Head of caudate nucleus (tissue), 42 donors: ENCODE data around the gene USPL1.
"Not testable (repeated sequence)": the region's sequence is repeated elsewhere in the genome, so short reads cannot be mapped to it uniquely, and the experiment has no call there.

Experiments
- DNase-seq, 42 donors: peaks; one replicate each; pipeline versions ENCODE4 v3.0.0 to v3.0.0-alpha.2; 2020 to 2021; ENCODE audit warnings: mixed read lengths in 7 of 42
- intact Hi-C: fragments of 100-400 bp; cut with DNase I; formaldehyde crosslinking; loops from one replicate; pipeline ENCODE4 v1.15.0; 2022

USPL1 gene

DNA sequence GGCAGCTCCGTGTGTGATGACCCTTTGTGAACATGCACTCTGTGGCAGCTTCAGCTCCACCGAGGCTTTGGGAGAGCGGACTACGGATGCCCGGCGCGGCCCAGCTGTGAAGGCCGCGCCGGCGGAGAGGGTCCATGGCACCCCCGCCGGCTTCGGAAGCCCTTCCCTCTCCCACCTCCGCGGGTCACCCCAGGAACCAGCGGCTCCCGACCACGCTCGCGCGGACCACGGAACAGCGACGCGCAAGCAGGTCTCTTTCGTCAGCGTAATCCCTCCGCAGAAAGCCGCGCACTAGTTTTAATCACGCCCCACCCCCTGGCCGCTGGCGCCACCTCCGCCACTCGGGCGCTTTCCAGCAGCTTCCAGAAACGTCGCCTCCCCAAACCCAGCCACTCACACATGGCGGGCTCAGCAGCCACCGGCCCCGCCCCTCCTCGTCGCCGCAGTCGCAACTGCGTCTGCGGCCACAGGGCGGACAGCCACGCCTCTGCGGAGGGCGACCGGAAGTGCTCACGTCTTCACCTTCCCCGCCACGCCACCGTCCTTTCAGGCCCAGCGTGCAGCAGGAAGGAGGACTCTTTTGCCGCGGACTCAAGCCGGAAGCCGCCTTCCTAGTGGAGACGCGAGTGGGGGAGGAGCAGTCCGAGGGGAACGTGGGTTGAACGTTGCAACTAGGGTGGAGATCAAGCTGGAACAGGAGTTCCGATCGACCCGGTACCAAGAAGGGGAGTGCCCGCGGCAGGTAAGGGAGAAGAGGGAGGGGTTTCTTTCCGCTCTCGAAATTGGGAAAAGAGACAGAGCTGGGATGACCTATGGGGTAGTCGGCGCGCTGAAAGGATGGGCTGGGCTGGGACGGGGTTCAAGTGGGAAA is at the start of gene USPL1:
Gene USPL1 (plus strand): TSS at position 606 of the 871 bp plus-strand sequence. CDS start 3,221 bp downstream, outside the sequence.
- intact Hi-C loops = loop anchor here (1.0 to 5.0 kb wide), 3 partner anchors 57 to 210 kb away; partner anchors contain the start of gene HMGB1

DNA sequence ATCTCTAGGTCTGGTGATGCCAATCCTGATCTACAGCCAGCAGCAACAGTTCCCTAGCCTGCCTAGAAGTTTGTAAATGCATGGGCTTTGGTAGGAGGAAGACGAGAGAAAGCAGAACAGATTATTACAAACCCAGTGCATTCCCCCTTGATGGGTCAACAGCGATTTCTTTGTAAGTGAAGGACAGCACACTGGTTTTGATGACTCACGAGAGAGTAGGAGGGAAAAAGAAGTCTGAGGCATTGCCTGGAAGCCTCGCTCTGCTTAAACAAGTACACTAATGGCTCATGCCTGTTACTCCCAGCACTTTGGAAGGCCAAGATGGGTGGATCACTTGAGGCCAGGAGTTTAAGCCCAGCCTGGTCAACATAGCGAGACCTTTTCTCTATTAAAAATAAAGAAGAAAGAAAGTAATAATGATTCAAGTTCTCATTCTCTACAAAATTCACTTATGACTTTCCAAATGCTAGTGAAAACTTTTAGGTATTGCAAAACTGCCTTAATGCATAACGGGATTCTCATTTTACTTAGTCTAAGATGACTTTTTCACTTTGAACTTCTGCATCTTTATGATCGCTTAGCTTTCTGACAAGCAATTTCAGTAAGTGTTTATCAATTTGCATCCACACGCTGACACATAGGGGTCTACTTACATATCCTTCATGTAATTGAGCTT is 47.7 kb upstream of the USPL1 start:
- DNase-seq = peak in 10 of 42 donors; percentile 19 to 72 (median 38)
- intact Hi-C loops = no loop called here

More for the DNA sequence above, at the start of gene USPL1:
- peak; percentile 92 to 99 (median 97) for DNase-seq

DNA sequence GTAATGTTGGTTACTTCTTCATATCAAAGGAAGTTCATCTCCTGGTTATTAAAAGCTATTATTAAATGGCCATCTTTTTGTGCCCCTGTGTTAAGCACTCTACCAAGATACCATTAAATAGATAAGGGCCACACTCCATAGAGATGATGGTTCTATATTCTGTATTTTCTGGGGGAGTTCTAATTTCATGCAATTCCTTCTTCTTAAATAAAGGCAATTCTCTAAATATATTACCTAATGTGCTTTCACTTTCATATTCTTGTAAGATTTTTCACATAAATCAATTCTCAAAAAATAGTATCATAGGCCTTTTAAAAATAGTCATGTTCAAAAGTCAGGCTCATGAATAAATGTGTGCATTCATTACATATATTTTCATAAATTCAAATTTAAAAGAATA is 47.0 kb upstream of the USPL1 start:
- intact Hi-C loops = no loop called here

DNA sequence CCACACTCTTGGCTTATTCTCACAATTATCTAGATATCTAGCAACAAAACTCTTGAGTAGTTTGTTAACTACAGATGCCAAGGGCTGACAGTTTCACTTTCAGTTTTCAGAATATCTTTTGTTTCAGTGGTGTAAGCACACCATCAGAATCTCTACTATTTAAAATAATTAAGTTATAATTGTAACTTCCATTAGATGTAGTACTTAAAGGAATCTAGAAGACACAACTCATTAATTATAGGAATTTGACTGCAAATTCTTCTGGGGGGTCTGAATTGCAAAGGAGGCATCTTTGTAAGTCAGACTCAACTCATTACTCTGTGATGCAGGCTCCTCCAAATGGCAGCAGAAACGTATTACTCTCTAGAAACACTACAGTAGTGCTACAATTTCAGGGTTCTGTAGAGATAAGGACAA is 44.9 kb upstream of the USPL1 start:
- DNase-seq = peak in 14 of 42 donors; percentile 15 to 60 (median 32)
- intact Hi-C loops = no loop called here

More for the DNA sequence above, 47.0 kb upstream of the USPL1 start:
- DNase-seq = no peak

DNA sequence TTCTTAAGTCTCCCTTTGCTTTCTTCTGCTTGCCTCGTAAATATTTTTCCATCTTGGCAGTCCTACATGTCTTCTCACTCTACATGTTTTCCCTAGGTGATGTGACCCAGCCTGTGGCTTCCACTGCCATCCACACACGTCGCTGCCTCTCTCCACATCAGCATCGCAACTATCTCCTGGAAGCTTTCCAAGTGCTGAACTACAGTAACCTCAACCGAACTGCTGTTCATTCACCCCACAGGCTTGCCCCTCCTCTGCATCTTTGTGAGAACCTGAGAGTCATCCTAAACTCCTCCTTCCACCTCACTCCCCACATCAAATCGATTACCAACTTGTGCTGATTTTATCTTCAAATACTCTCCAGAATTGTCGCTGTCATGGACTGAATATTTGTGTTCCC is 41.2 kb upstream of the USPL1 start:
- peak in 6 of 42 donors; percentile 2 to 21 (median 6) for DNase-seq
- intact Hi-C loops = no loop called here

DNA sequence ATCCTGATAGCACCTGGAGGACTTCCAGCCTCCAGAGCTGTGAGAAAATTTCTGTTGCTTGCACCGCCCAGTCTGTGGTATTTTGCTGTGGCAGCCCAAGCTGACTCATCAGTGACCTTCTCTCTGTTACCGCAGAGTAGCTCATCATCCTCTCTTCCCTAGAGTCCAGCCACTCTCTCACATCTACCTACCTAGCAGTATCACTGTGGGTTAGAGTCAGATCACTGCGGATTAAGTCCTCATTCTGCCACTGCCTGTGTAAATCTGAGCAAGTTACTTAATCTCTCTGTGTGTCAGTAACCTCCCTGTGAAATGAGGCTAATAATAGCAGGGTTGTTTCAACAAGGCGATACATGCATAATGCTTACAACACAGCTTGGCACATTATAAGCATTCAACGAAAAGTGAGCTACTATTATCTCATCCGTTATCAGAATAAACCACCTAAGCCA is 40.3 kb upstream of the USPL1 start:
- no peak for DNase-seq
- intact Hi-C loops = no loop called here

DNA sequence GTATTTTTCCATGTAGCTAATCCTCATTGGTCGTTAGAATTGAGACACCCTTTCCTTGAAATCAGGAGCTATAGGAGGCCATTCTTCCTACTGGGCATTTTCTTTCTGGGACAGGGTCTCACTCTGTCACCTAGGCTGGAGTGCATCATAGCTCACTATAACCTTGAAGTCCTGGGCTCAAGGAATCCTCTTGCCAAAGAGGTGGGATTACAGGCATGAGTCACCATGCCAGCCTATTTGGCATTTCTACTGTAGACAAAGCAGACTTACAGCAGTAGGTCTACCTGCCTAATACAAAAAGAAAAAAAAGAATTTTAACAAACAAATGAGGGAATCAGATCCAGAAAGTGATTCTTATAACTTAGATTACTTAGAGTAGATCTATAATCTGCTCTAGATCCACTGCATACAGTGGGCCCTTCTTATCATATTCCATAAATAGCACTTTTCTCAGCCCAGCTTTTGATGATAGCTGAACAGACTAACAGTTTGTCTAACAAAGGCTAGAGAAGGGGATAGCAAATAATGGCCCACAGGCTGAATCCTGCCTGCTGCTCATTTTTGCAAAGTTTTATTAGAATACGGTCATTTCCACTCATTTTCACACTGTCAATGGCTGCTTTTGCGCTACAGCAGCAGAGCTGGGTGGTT is 36.7 kb upstream of the USPL1 start:
- intact Hi-C loops = no loop called here

DNA sequence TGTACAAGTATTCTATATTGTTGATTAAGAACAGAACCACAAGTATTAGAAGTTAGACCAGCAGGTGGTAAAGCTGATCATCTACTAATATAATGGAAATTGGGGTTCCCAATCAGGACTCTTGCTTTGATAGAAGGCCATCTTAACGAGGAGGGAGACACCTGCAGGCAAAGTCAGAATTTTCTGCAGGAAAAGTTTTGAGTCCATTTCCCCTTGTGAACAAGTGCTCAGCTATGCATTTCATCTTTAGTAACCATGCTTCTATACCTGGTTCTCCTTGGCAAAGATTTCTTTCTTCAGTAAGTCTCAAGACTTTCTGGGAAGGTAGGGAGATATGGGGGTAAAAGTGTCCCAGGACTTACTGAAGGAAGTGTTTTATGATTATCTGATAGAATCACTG is 36.1 kb upstream of the USPL1 start:
- intact Hi-C loops = no loop called here
- DNase-seq = no peak

More for the DNA sequence above, 36.7 kb upstream of the USPL1 start:
- DNase-seq = no peak

DNA sequence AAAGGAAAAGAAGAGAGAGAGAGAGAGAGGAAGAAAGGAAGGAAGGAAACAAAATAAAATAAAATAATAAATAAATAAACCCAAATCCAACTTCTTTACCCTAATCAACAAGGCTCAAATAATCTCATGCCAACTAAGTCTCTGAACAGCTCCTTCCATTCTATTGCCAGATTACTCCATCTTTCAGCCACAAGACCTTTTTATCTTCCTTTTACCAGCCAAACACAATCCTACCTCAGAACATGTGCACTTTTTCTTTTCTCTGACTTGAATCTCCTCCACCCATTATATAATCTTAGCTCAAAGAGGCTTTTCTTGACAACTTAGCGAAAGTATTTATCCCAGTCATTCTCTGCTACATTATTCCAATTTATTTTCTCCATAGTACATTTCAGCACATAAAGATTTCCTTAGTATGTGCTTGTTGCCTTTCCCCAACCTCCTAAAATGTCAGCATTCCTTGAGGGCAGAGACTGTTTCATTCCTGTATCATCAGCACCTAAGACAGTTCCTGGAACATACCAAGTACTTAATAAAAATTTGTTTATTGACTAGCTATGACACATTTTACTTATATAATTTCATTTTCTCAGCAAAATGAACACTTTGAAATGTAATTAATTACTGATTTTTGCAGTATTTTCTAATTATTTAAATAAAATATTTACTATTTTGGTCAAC is 33.5 kb upstream of the USPL1 start:
- no peak for DNase-seq
- intact Hi-C loops = no loop called here

DNA sequence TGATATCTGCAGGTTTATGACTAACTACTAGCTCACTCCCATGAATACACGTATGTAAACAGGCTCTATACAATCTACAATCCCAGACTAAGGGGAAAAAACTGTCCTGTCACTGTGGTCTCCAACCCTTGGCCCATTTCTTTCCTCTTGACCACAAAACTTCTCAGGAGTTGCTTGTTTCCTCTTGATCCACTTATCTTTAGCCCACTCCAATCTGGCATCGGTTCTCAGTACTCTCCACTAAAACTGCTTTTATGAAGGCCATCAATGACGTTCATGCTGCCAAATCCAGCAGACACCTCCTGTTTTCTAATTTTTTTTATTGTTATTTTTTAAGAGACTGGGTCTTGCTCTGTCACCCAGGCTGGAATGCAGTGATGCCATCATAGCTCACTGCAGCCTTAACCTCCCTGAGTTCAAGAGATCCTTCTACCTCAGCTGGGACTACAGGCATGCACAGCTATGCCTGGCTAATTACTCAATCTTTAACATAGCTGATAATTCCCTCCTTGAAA is 31.9 kb upstream of the USPL1 start:
- intact Hi-C loops = no loop called here
- DNase-seq = no peak

DNA sequence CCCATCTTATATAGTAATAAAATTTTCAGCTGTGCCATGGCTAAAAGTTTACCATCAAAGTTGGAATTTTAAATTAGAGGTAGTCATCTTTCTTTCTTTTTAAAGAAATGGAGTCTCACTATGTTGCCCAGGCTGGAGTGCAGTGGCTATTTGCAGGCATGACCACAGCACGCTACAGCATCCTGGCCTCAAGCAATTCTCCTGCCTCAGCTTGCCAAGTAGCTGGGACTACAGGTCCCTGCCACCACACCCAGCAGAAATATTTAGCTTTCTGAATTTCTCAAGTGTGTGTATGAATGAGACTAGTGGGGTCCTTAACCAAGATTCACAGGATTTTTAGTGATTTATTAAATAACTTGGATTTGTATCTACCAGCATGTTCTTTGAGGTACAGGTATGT is 30.5 kb upstream of the USPL1 start:
- intact Hi-C loops = no loop called here
- DNase-seq = no peak

DNA sequence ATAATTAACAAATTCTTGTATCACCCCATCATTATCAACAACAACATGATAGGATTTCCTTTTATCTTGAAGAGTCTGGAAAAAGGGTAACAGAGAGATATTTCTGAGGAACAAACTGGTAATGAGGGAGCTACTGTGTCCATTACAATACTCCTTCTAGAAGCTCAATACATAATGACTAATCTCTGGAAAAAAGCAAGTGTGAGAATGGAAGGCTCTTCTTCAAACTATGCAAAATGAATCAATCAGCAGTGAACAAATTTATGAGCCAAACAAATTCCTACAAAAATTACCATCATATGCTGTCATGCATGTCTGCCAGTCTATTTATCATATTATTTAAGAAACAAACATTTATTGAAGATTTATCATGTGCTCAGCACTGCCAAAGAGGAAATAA is 30.0 kb upstream of the USPL1 start:
- intact Hi-C loops = no loop called here
- DNase-seq = no peak

DNA sequence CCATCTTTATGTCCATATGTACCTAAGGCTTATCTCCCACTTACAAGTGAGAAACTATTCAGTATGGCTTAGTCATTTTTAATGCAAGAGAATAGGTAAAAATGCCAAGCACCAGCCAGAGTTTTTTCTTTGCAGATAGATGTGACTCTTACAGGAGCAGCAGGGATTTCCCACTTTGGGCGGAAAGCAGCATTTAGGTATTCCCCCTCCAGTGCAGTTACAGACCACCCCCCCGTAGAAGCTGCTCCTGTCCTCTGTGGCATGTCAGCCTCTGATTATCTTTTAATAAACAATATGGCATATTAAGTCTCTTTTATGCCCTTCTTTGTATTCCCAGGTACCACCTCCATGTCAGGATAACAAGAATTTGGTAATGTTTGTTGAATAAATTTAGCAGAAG is 24.7 kb upstream of the USPL1 start:
- intact Hi-C loops = no loop called here
- no peak for DNase-seq

DNA sequence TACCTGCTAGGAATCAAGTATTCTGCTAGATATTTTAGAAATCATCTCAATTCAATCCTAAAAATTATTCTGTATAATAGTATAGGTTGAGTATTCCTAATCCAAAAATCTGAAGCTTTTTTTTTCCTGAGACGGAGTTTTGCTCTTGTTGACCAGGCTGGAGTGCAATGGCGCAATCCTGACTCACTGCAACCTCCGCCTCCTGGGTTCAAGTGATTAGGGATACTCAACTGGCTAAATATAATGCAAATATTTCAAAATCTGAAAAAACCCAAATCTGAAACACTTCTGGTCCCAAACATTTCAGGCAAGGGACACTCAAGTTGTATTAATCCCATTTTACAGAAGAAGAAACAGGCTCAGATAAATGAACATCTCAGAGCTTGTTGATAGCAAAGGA is 17.2 kb upstream of the USPL1 start:
- intact Hi-C loops = no loop called here
- no peak for DNase-seq

DNA sequence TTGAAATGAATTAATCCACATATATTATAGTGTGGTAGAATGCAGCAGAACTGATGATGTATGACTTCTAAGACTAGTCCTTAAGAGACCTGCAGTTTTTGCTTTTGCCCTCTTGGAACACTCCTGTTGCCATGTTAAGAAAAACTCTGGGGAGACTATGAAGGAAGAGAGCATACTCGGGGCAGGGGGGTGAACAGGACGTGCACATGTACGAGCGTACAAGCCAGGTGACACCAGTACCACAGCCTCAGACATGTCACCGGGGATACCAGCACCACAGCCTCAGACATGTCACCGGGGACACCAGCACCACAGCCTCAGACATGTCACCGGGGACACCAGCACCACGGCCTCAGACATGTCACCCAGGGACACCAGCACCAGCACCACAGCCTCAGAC is 15.9 kb upstream of the USPL1 start:
- intact Hi-C loops = no loop called here
- no peak for DNase-seq

DNA sequence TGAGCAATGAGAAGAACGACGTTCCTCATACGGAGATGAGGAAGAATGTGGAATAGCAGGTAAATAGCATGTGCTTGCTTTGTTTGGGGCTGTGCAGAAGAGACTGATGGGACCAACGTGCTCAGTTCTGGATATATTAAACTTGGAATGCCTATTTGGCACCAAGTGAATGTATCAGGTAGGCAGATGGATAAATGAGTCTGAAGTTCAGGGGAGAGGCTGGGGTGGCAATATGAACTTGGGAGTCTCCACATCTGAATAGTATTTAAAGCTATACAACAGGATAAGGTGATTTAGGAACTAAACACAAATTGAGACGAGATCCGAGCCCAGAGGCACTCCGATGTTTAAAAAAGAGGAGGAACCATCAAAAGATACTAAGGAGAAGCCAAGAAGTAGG is 12.7 kb upstream of the USPL1 start:
- no peak for DNase-seq
- intact Hi-C loops = no loop called here

DNA sequence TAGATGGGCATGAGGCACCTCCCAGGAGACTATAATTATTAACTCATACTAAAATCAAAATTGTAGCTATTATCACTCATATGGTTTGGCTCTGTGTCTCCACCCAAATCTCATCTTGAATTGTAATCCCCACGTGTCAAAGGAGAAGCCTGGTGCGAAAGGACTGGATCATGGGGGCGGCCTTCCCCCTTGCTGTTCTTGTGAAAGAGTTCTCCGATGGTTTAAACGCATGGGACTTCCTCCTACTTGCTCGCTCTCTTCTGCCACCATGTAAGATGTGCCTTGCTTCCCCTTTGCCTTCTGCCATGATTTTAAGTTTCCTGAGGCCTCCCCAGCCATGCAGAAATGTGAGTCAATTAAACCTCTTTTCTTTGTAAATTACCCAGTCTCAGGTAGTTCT is 10.5 kb upstream of the USPL1 start:
- intact Hi-C loops, DNase-seq: not testable (repeated sequence)

DNA sequence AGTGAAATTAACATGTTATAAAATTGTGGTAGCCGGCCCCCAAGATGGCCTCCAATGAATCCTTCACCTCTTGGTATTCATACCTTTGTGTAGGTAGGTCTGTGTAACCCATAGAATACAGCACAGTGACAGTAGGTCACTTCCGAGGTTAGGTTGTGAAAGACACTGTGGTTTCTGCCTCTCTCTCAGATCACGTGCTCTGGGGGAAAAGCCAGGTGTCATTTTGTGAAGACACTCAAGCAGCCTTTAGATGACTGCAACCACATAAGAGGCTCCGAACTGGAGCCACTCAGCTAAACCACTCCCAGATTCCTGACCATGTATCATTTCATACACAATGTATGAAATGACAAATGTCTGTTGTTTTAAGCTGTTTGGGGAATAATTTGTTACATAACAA is 9.8 kb upstream of the USPL1 start:
- intact Hi-C loops = no loop called here
- no peak for DNase-seq

DNA sequence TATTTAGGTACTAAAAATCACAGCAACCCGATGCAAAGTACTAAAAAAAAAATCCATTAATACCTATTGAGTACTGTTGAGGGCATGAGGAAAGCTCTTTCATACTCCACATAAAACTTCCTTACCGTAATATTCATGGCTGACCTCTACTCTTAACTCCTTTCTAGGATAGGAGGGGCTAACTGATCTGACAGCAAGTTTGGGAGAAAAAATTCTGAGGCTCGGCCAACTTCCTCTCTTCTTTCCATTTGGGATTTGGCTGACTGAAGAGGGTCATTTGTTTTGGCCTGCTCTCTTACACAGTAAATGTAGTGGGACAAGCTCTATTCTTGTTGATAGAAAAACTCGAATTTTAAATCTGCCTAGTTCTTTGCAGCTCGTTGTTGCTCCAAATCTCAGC is 9.4 kb upstream of the USPL1 start:
- no peak for DNase-seq
- intact Hi-C loops = no loop called here
